Articular chondrocyte of knee joint (primary cell): ENCODE measurements around the gene PADI1. TPM values are rescaled to one million over a fixed set of nuclear protein-coding genes. Genes with fewer than 3 reads are reported as not detected.

Source experiments
- small RNA-seq: library from RNA; depleted of rRNA; stranded (forward); fragments of <200 nt; gene quantifications from one replicate; pipeline ENCODE3, GENCODE V24; 2012
- total RNA-seq: library from RNA; depleted of rRNA; stranded (reverse); fragments of >200 nt; gene quantifications from 2 replicates; pipeline ENCODE4 v1.2.3, GENCODE V29; 2012

PADI1 gene
- 0.11 TPM in 1 of 2 replicates, not detected in the other for total RNA-seq

GRCh38 chr1:17204546-17205440 is at the start of gene PADI1:
Gene PADI1, plus strand, starts transcription at chr1:17205128. Its CDS starts 90 bp downstream, at chr1:17205218.

GRCh38 chr1:17248781-17249180 is 43.9 kb downstream of the PADI1 start, which contains the start of gene PADI3:
Gene PADI3, plus strand, starts transcription at chr1:17249098. Its CDS starts 40 bp downstream, at chr1:17249138.

Small RNA genes within 50 kb of the gene (small RNA-seq; reads per million reads assigned to genes)
- gene MIR3972 = not detected

Other genes starting within 250 kb of the PADI1 start
- 18.2 and 20.3 TPM in 2 replicates for gene MFAP2, start 224.5 kb upstream of the PADI1 start, total RNA-seq
- 17.6 and 23.8 TPM in 2 replicates for gene ATP13A2, start 193.2 kb upstream of the PADI1 start, total RNA-seq
- gene SDHB, start 151.1 kb upstream of the PADI1 start, total RNA-seq = 85.8 and 90.4 TPM in 2 replicates
- not detected in 2 replicates for gene PADI2, start 85.7 kb upstream of the PADI1 start, total RNA-seq
- gene PADI3, start 44.0 kb downstream of the PADI1 start, total RNA-seq = not detected in 2 replicates
- gene PADI4, start 103.1 kb downstream of the PADI1 start, total RNA-seq = not detected in 2 replicates
- gene PADI6, start 167.1 kb downstream of the PADI1 start, total RNA-seq = not detected in 2 replicates
- gene RCC2, start 234.5 kb downstream of the PADI1 start, total RNA-seq = 28.7 and 37.4 TPM in 2 replicates